ENCODE data around the gene GPR153. TPM values are rescaled to one million over a fixed set of nuclear protein-coding genes. Genes with fewer than 3 reads are reported as not detected.

The GPR153 gene
- total and polyA plus RNA-seq, 2 of the 8 experiments (the other 6 are each of a cell fraction or from before 2014, with no cell fraction given), result 5.7 to 8.1 TPM

- TF ChIP-seq CREB1 (IDR thresholded peaks at IDR 0.05) (no peak), NANOG (IDR thresholded peaks at IDR 0.05; ENCODE audit: insufficient read depth, low read depth, low read length, poor library complexity, severe bottlenecking) (no peak), POLR2AphosphoS5 (IDR thresholded peaks at IDR 0.05; ENCODE audit: low read depth, low read length) (no peak), SAP30 (IDR thresholded peaks at IDR 0.05; ENCODE audit: insufficient read depth, insufficient replicate concordance, low read length) (no peak), RNF2 (IDR thresholded peaks at IDR 0.05; ENCODE audit: borderline replicate concordance, low read depth, low read length, missing control alignments, poor library complexity, severe bottlenecking) (no peak), RFX5 (IDR thresholded peaks at IDR 0.05; ENCODE audit: borderline replicate concordance, low read depth, low read length) (no peak)
- TF ChIP-seq, protein P1, sequence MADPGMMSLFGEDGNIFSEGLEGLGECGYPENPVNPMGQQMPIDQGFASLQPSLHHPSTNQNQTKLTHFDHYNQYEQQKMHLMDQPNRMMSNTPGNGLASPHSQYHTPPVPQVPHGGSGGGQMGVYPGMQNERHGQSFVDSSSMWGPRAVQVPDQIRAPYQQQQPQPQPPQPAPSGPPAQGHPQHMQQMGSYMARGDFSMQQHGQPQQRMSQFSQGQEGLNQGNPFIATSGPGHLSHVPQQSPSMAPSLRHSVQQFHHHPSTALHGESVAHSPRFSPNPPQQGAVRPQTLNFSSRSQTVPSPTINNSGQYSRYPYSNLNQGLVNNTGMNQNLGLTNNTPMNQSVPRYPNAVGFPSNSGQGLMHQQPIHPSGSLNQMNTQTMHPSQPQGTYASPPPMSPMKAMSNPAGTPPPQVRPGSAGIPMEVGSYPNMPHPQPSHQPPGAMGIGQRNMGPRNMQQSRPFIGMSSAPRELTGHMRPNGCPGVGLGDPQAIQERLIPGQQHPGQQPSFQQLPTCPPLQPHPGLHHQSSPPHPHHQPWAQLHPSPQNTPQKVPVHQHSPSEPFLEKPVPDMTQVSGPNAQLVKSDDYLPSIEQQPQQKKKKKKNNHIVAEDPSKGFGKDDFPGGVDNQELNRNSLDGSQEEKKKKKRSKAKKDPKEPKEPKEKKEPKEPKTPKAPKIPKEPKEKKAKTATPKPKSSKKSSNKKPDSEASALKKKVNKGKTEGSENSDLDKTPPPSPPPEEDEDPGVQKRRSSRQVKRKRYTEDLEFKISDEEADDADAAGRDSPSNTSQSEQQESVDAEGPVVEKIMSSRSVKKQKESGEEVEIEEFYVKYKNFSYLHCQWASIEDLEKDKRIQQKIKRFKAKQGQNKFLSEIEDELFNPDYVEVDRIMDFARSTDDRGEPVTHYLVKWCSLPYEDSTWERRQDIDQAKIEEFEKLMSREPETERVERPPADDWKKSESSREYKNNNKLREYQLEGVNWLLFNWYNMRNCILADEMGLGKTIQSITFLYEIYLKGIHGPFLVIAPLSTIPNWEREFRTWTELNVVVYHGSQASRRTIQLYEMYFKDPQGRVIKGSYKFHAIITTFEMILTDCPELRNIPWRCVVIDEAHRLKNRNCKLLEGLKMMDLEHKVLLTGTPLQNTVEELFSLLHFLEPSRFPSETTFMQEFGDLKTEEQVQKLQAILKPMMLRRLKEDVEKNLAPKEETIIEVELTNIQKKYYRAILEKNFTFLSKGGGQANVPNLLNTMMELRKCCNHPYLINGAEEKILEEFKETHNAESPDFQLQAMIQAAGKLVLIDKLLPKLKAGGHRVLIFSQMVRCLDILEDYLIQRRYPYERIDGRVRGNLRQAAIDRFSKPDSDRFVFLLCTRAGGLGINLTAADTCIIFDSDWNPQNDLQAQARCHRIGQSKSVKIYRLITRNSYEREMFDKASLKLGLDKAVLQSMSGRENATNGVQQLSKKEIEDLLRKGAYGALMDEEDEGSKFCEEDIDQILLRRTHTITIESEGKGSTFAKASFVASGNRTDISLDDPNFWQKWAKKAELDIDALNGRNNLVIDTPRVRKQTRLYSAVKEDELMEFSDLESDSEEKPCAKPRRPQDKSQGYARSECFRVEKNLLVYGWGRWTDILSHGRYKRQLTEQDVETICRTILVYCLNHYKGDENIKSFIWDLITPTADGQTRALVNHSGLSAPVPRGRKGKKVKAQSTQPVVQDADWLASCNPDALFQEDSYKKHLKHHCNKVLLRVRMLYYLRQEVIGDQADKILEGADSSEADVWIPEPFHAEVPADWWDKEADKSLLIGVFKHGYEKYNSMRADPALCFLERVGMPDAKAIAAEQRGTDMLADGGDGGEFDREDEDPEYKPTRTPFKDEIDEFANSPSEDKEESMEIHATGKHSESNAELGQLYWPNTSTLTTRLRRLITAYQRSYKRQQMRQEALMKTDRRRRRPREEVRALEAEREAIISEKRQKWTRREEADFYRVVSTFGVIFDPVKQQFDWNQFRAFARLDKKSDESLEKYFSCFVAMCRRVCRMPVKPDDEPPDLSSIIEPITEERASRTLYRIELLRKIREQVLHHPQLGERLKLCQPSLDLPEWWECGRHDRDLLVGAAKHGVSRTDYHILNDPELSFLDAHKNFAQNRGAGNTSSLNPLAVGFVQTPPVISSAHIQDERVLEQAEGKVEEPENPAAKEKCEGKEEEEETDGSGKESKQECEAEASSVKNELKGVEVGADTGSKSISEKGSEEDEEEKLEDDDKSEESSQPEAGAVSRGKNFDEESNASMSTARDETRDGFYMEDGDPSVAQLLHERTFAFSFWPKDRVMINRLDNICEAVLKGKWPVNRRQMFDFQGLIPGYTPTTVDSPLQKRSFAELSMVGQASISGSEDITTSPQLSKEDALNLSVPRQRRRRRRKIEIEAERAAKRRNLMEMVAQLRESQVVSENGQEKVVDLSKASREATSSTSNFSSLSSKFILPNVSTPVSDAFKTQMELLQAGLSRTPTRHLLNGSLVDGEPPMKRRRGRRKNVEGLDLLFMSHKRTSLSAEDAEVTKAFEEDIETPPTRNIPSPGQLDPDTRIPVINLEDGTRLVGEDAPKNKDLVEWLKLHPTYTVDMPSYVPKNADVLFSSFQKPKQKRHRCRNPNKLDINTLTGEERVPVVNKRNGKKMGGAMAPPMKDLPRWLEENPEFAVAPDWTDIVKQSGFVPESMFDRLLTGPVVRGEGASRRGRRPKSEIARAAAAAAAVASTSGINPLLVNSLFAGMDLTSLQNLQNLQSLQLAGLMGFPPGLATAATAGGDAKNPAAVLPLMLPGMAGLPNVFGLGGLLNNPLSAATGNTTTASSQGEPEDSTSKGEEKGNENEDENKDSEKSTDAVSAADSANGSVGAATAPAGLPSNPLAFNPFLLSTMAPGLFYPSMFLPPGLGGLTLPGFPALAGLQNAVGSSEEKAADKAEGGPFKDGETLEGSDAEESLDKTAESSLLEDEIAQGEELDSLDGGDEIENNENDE (IDR thresholded peaks at IDR 0.05; ENCODE audit: insufficient replicate concordance, low read length), result no peak
- TF ChIP-seq, protein P2, sequence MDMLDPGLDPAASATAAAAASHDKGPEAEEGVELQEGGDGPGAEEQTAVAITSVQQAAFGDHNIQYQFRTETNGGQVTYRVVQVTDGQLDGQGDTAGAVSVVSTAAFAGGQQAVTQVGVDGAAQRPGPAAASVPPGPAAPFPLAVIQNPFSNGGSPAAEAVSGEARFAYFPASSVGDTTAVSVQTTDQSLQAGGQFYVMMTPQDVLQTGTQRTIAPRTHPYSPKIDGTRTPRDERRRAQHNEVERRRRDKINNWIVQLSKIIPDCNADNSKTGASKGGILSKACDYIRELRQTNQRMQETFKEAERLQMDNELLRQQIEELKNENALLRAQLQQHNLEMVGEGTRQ (IDR thresholded peaks at IDR 0.05; ENCODE audit: low read length), result no peak
Measured at GRCh38 chr1:6274102-6274501, 13.2 kb upstream of the GPR153 start (continued).

All from H1 (cell line).